ENCODE measurements around the gene LRRC34. TPM values are rescaled to one million over a fixed set of nuclear protein-coding genes. Genes with fewer than 3 reads are reported as not detected.

Gene LRRC34
- total and polyA plus RNA-seq, 2 donors (not counting 1 experiment from before 2014, with no cell fraction given), result 3.5 to 11.8 TPM

- Histone ChIP-seq H3K9ac (ENCODE audit: low read length) (no peak overlapping the region), H3K4me1 (ENCODE audit: control insufficient read depth in 2 of 2, insufficient read depth in 2 of 2, low read length in 2 of 2) (no peaks in the 10 kb centered on the region), H3K79me2 (ENCODE audit: control insufficient read depth, insufficient read depth, low read length) (no peaks in the 10 kb centered on the region), H3K4me3 (ENCODE audit: control extremely low read depth in 1 of 5, extremely low read depth in 1 of 5, insufficient read depth in 1 of 5, low read depth in 2 of 5, low read length in 4 of 5) (no peak overlapping the region), H4K20me1 (ENCODE audit: control insufficient read depth, insufficient read depth, low read length, poor library complexity, severe bottlenecking) (no peaks in the 10 kb centered on the region), H3K27me3 (replicated peaks in 1 of 4; ENCODE audit: control extremely low read depth in 1 of 4, control insufficient read depth in 3 of 4, insufficient read depth in 4 of 4, low read length in 3 of 4) (peaks cover 0 to 16% (median 11%) of the 10 kb centered on the region in 4 experiments), H3K9me3 (ENCODE audit: control extremely low read depth in 1 of 3, control insufficient read depth in 2 of 3, insufficient read depth in 1 of 3, low read length in 2 of 3) (peaks cover 0 to 1% (median 0%) of the 10 kb centered on the region in 3 donors), H3K36me3 (replicated peaks in 1 of 2; ENCODE audit: control extremely low read depth in 1 of 2, control insufficient read depth in 1 of 2, extremely low read depth in 1 of 2, insufficient read depth in 2 of 2, low read length in 1 of 2) (no peaks in the 10 kb centered on the region), H2AFZ (ENCODE audit: insufficient read depth, low read depth, low read length, poor library complexity, severe bottlenecking) (no peak overlapping the region), H3K27ac (ENCODE audit: low read length in 2 of 2) (no peak overlapping the region), H3K4me2 (replicated peaks; ENCODE audit: low read depth, low read length, poor library complexity, severe bottlenecking) (no peak overlapping the region)
- DNase-seq (peak; percentile 23), ATAC-seq (ENCODE audit: low read depth) (no peak)
- no CpG with 5 or more reads among the region's 1 CpG for WGBS (ENCODE audit: insufficient coverage)
- POLR2A ChIA-PET, result no interaction called here
- Mint-ChIP-seq H3K27me3 (peaks cover 29% of the 10 kb centered on the region), H3K9me3 (ENCODE audit: insufficient read depth) (no peaks in the 10 kb centered on the region), H3K4me1 (no peaks in the 10 kb centered on the region), H3K4me3 (no peak overlapping the region), H3K27ac (no peak overlapping the region)
- TF ChIP-seq EZH2 (IDR thresholded peaks at IDR 0.05; ENCODE audit: borderline replicate concordance, insufficient read depth, low read depth, low read length, poor library complexity, severe bottlenecking) (no peak), CTCF (IDR thresholded peaks at IDR 0.05) (peak; percentile 46)
- CTCF ChIA-PET, result interaction anchor here (0.7 to 3.3 kb wide), 13 partner anchors 13 to 1698 kb away, joined by 3 to 16 read pairs (median 3); no protein-coding TSS in a partner anchor
- intact Hi-C loops (cut with micrococcal nuclease), result loop anchor here (5.0 kb wide), 2 partner anchors 597 to 1532 kb away; no protein-coding TSS in a partner anchor
Observed at GRCh38 chr3:169744366-169745054, 68.2 kb downstream of the LRRC34 start.

Other genes with a start within 250 kb of the LRRC34 start
- gene MECOM, start 149.2 kb downstream of the LRRC34 start, total RNA-seq, result 0.42 and 1.1 TPM in 2 replicates
- 0.03 TPM in 1 of 2 replicates, not detected in the other for gene MECOM, start 149.2 kb downstream of the LRRC34 start, polyA plus RNA-seq
- 10.6 and 12.5 TPM in 2 replicates for gene TERC, start 47.8 kb downstream of the LRRC34 start, total RNA-seq
- 1.3 and 1.5 TPM in 2 replicates for gene TERC, start 47.8 kb downstream of the LRRC34 start, polyA plus RNA-seq
- 0.15 and 0.37 TPM in 2 replicates for gene ACTRT3, start 43.3 kb downstream of the LRRC34 start, total RNA-seq
- 0.12 and 0.18 TPM in 2 replicates for gene ACTRT3, start 43.3 kb downstream of the LRRC34 start, polyA plus RNA-seq
- gene MYNN, start 39.5 kb downstream of the LRRC34 start, total RNA-seq, result 24.0 and 25.5 TPM in 2 replicates
- gene MYNN, start 39.5 kb downstream of the LRRC34 start, polyA plus RNA-seq, result 14.7 and 18.2 TPM in 2 replicates
- 0.53 and 0.71 TPM in 2 replicates for gene LRRIQ4, start within 50 bp of the LRRC34 start, total RNA-seq
- 0.04 TPM in 1 of 2 replicates, not detected in the other for gene LRRIQ4, start within 50 bp of the LRRC34 start, polyA plus RNA-seq
- gene LRRC31, start 57.0 kb upstream of the LRRC34 start, total RNA-seq, result not detected in 2 replicates
- gene LRRC31, start 57.0 kb upstream of the LRRC34 start, polyA plus RNA-seq, result not detected in 2 replicates
- 0.12 TPM in 1 of 2 replicates, not detected in the other for gene SAMD7, start 98.7 kb upstream of the LRRC34 start, total RNA-seq
- not detected in 2 replicates for gene SAMD7, start 98.7 kb upstream of the LRRC34 start, polyA plus RNA-seq
- 166 and 176 TPM in 2 replicates for gene SEC62, start 153.9 kb upstream of the LRRC34 start, total RNA-seq
- 40.3 and 45.8 TPM in 2 replicates for gene SEC62, start 153.9 kb upstream of the LRRC34 start, polyA plus RNA-seq
- 17.5 and 17.7 TPM in 2 replicates for gene GPR160, start 225.1 kb upstream of the LRRC34 start, total RNA-seq
- 16.4 and 17.4 TPM in 2 replicates for gene GPR160, start 225.1 kb upstream of the LRRC34 start, polyA plus RNA-seq

All from B cell (primary cell).